Calu3 (cell line): ENCODE results near the gene RWDD1. TPM values are rescaled to one million over a fixed set of nuclear protein-coding genes. Genes with fewer than 3 reads are reported as not detected.

ENCODE experiments used
- BruUV-seq: library from RNA; stranded (reverse); fragments of 400-500 nt; replicated peaks from 2 replicates; lab custom pipeline; 2021; lab: Mats Ljungman, UMichigan
- CTCF ChIA-PET: fragments of 300-600 bp; sonication (Branson Sonifier 250); formaldehyde crosslinking; loops from one replicate; lab custom pipeline; 2022; ENCODE audit warnings: antibody characterized with exemption; lab: Charles Lee
- DNase-seq: peaks from one replicate; pipeline ENCODE4 v3.0.0; 2022
- H3K27ac Mint-ChIP-seq: one replicate; pipeline ENCODE4 v1.8.0; 2022; ENCODE audit warnings: mixed read lengths; ENCODE audit not compliant: unreplicated experiment
- H3K27me3 Mint-ChIP-seq: one replicate; pipeline ENCODE4 v1.8.0; 2022; ENCODE audit warnings: mixed read lengths; ENCODE audit not compliant: unreplicated experiment
- H3K36me3 Mint-ChIP-seq: one replicate; pipeline ENCODE4 v1.8.0; 2022; ENCODE audit warnings: mild to moderate bottlenecking, moderate library complexity, mixed read lengths; ENCODE audit not compliant: insufficient read depth, unreplicated experiment
- H3K4me1 Mint-ChIP-seq: one replicate; pipeline ENCODE4 v1.8.0; 2022; ENCODE audit warnings: mild to moderate bottlenecking, low read depth, mixed read lengths; ENCODE audit not compliant: unreplicated experiment
- H3K4me3 Mint-ChIP-seq: one replicate; pipeline ENCODE4 v1.8.0; 2022; ENCODE audit warnings: mild to moderate bottlenecking, low read depth, moderate library complexity, mixed read lengths; ENCODE audit not compliant: unreplicated experiment
- H3K9me3 Mint-ChIP-seq: one replicate; pipeline ENCODE4 v1.8.0; 2022; ENCODE audit warnings: low read depth, mixed read lengths; ENCODE audit not compliant: unreplicated experiment
- CTCF ChIP-seq: fragments of 200-600 bp; IDR thresholded peaks from one replicate; pipeline ENCODE4 v1.8.0; 2022; ENCODE audit warnings: antibody characterized with exemption; ENCODE audit not compliant: unreplicated experiment
- intact Hi-C: fragments of 100-400 bp; cut with micrococcal nuclease; formaldehyde crosslinking; loops from one replicate; pipeline ENCODE4 v1.10.0; 2022; ENCODE audit not compliant: unreplicated experiment
- total RNA-seq: library from RNA; stranded (reverse); gene quantifications from 2 replicates; pipeline ENCODE4 v1.2.3, GENCODE V29; 2022

The RWDD1 gene
- total RNA-seq, 1 experiment from 2014 or later: 29.5 TPM

- intact Hi-C loops: loop anchor here (5.0 kb wide), 1 partner anchor 345 kb away; no protein-coding TSS in a partner anchor
- TF ChIP-seq CTCF: no peak
- no peaks in the 10 kb centered on the region for H3K36me3 Mint-ChIP-seq
- H3K4me3 Mint-ChIP-seq: no peak overlapping the region
- no peak overlapping the region for H3K27ac Mint-ChIP-seq
- no peaks in the 10 kb centered on the region for H3K9me3 Mint-ChIP-seq
- no peak for DNase-seq
- no TSS peak for BruUV-seq
- peaks cover 20% of the 10 kb centered on the region for H3K4me1 Mint-ChIP-seq
- CTCF ChIA-PET: interaction anchor here (1.0 to 1.9 kb wide), 5 partner anchors 9 to 294 kb away, joined by 3 to 7 read pairs (median 3); partner anchors contain the start of genes CALHM4 and RWDD1
- H3K27me3 Mint-ChIP-seq: peaks cover 55% of the 10 kb centered on the region
These were observed 8.7 kb upstream of the RWDD1 start for GRCh38 chr6:116562614-116563013.

GRCh38 chr6:116563830-116564229 is 7.5 kb upstream of the RWDD1 start:
- Mint-ChIP-seq H3K27me3 (peaks cover 55% of the 10 kb centered on the region), H3K4me1 (peaks cover 8% of the 10 kb centered on the region), H3K27ac (no peak overlapping the region), H3K9me3 (no peaks in the 10 kb centered on the region), H3K36me3 (no peaks in the 10 kb centered on the region), H3K4me3 (no peak overlapping the region)
- BruUV-seq: no TSS peak
- no peak for DNase-seq
- intact Hi-C loops: loop anchor here (5.0 kb wide), 1 partner anchor 347 kb away; no protein-coding TSS in a partner anchor
- TF ChIP-seq CTCF: no peak
- CTCF ChIA-PET: interaction anchor here (0.6 to 1.9 kb wide), 7 partner anchors 7 to 295 kb away, joined by 3 to 7 read pairs (median 3); partner anchors contain the start of genes CALHM4, CALHM5 and RWDD1

GRCh38 chr6:116564311-116564710 is 7.0 kb upstream of the RWDD1 start:
- TF ChIP-seq CTCF: no peak
- BruUV-seq: no TSS peak
- no peaks in the 10 kb centered on the region for H3K36me3 Mint-ChIP-seq
- peaks cover 6% of the 10 kb centered on the region for H3K4me1 Mint-ChIP-seq
- CTCF ChIA-PET: interaction anchor here (0.6 to 1.2 kb wide), 3 partner anchors 53 to 292 kb away, joined by 3 to 6 read pairs (median 4); partner anchors contain the start of gene CALHM5
- H3K9me3 Mint-ChIP-seq: no peaks in the 10 kb centered on the region
- no peak for DNase-seq
- intact Hi-C loops: loop anchor here (5.0 kb wide), 1 partner anchor 347 kb away; no protein-coding TSS in a partner anchor
- H3K27me3 Mint-ChIP-seq: peaks cover 55% of the 10 kb centered on the region
- H3K4me3 Mint-ChIP-seq: peak overlapping the region; percentile 70
- H3K27ac Mint-ChIP-seq: no peak overlapping the region

GRCh38 chr6:116564921-116565872 is 6.1 kb upstream of the RWDD1 start:
- H3K27me3 Mint-ChIP-seq: peaks cover 55% of the 10 kb centered on the region

More at GRCh38 chr6:116564921-116565872, 6.1 kb upstream of the RWDD1 start:
- BruUV-seq: no TSS peak
- Mint-ChIP-seq H3K4me3 (peak overlapping the region; percentile 70), H3K4me1 (peaks cover 6% of the 10 kb centered on the region), H3K27ac (no peak overlapping the region), H3K9me3 (no peaks in the 10 kb centered on the region), H3K36me3 (no peaks in the 10 kb centered on the region)
- intact Hi-C loops: loop anchor here (5.0 kb wide), 1 partner anchor 348 kb away; no protein-coding TSS in a partner anchor
- CTCF ChIA-PET: interaction anchor here (0.6 to 1.4 kb wide), 3 partner anchors 178 to 347 kb away, joined by 3 to 6 read pairs (median 3); no protein-coding TSS in a partner anchor
- no peak for TF ChIP-seq CTCF
- peak; percentile 11 for DNase-seq
